Breast epithelium (tissue), 4 donors: ENCODE measurements around the gene MS4A4E. TPM values are rescaled to one million over a fixed set of nuclear protein-coding genes. Genes with fewer than 3 reads are reported as not detected.

ENCODE experiments used
- DNase-seq, 2 donors: peaks; one replicate each; pipeline ENCODE4 v3.0.0-alpha.2; 2019; ENCODE audit warnings: low spot score in 2 of 2
- H3K27ac ChIP-seq, 2 donors: fragments of 200-600 bp; sonication (generic) in 1 of 2; one replicate each; pipeline ENCODE4 v1.5.1; 2016 to 2019; ENCODE audit warnings: mild to moderate bottlenecking in 1 of 2
- H3K27me3 ChIP-seq, 2 donors: fragments of 200-600 bp; sonication (generic) in 1 of 2; one replicate each; pipeline versions ENCODE4 v1.5.1 to v1.6.0; 2017 to 2019; ENCODE audit warnings: control low read depth in 1 of 2, mild to moderate bottlenecking in 1 of 2
- H3K36me3 ChIP-seq: fragments of 200-600 bp; one replicate; pipeline ENCODE4 v1.5.1; 2019
- H3K4me1 ChIP-seq, 2 donors: fragments of 200-600 bp; sonication (generic); one replicate each; pipeline ENCODE4 v1.5.1; 2016 to 2019; ENCODE audit warnings: control low read depth in 1 of 2
- H3K4me3 ChIP-seq, 3 donors: fragments of 200-600 bp; sonication (generic); 1 replicate in 2 of 3; 2 replicates in 1 of 3; pipeline ENCODE4 v1.5.1; 2016 to 2019; ENCODE audit warnings: mild to moderate bottlenecking in 3 of 3, moderate library complexity in 2 of 3
- H3K9me3 ChIP-seq, 2 donors: fragments of 200-600 bp; sonication (generic) in 1 of 2; one replicate each; pipeline ENCODE4 v1.5.1; 2016 to 2019; ENCODE audit warnings: control low read depth in 1 of 2
- CTCF ChIP-seq, 3 donors: fragments of 450-650 bp; IDR thresholded peaks; one replicate each; pipeline ENCODE4 v1.5.1; 2016 to 2017; ENCODE audit warnings: antibody characterized with exemption in 3 of 3, mild to moderate bottlenecking in 3 of 3, moderate library complexity in 3 of 3
- POLR2A ChIP-seq: fragments of 450-650 bp; IDR thresholded peaks from one replicate; pipeline ENCODE4 v1.6.1; 2016; ENCODE audit warnings: antibody characterized with exemption, mild to moderate bottlenecking, moderate library complexity
- POLR2AphosphoS5 ChIP-seq, 3 donors: sonication (generic); formaldehyde crosslinking; IDR thresholded peaks; one replicate each; pipeline ENCODE4 v1.6.1; 2017; ENCODE audit warnings: antibody characterized with exemption in 3 of 3
- intact Hi-C: fragments of 100-400 bp; cut with DNase I; formaldehyde crosslinking; loops from one replicate; pipeline ENCODE4 v1.15.1; 2023; ENCODE audit warnings: low total_unique reads
- total RNA-seq, 3 donors: library from RNA; depleted of rRNA; stranded (reverse); fragments of >200 nt; gene quantifications; one replicate each; pipeline ENCODE4 v1.1.0, GENCODE V29; 2016

Gene MS4A4E
- total RNA-seq, 3 donors from 2014 or later = 0.66 to 14.9 (median 1.5) TPM

- no peak overlapping the region for H3K27ac ChIP-seq
- intact Hi-C loops = no loop called here
- TF ChIP-seq POLR2AphosphoS5 (IDR thresholded peaks at IDR 0.05) (no peak), POLR2A (no peak), CTCF (IDR thresholded peaks at IDR 0.05) (no peak)
- H3K27me3 ChIP-seq = no peaks in the 10 kb centered on the region
- H3K4me3 ChIP-seq = no peak overlapping the region
- no peaks in the 10 kb centered on the region for H3K4me1 ChIP-seq
- no peaks in the 10 kb centered on the region for H3K36me3 ChIP-seq
- H3K9me3 ChIP-seq = peaks cover 0 to 22% of the 10 kb centered on the region in 2 donors
- no peak for DNase-seq
These were observed 70.9 kb downstream of the MS4A4E start for GRCh38 chr11:60172011-60172410.

GRCh38 chr11:60170566-60170965 is 72.4 kb downstream of the MS4A4E start:
- H3K27ac ChIP-seq = no peak overlapping the region
- intact Hi-C loops = no loop called here
- H3K4me1 ChIP-seq = no peaks in the 10 kb centered on the region
- no peak for DNase-seq
- peaks cover 0 to 22% of the 10 kb centered on the region in 2 donors for H3K9me3 ChIP-seq
- no peaks in the 10 kb centered on the region for H3K36me3 ChIP-seq
- H3K4me3 ChIP-seq = no peak overlapping the region
- TF ChIP-seq POLR2AphosphoS5 (IDR thresholded peaks at IDR 0.05) = no peak
- TF ChIP-seq POLR2A = no peak
- TF ChIP-seq CTCF (IDR thresholded peaks at IDR 0.05) = no peak
- no peaks in the 10 kb centered on the region for H3K27me3 ChIP-seq

- Histone ChIP-seq H3K4me1 (no peaks in the 10 kb centered on the region), H3K9me3 (peaks cover 0 to 22% of the 10 kb centered on the region in 2 donors), H3K27ac (no peak overlapping the region), H3K27me3 (no peaks in the 10 kb centered on the region), H3K36me3 (no peaks in the 10 kb centered on the region), H3K4me3 (no peak overlapping the region)
- intact Hi-C loops = no loop called here
- no peak for TF ChIP-seq POLR2AphosphoS5 (IDR thresholded peaks at IDR 0.05)
- no peak for TF ChIP-seq POLR2A
- no peak for TF ChIP-seq CTCF (IDR thresholded peaks at IDR 0.05)
- no peak for DNase-seq
These were observed 73.5 kb downstream of the MS4A4E start for GRCh38 chr11:60169264-60169915.

- H3K36me3 ChIP-seq = no peaks in the 10 kb centered on the region
- TF ChIP-seq CTCF (IDR thresholded peaks at IDR 0.05) (no peak), POLR2AphosphoS5 (IDR thresholded peaks at IDR 0.05) (no peak), POLR2A (no peak)
- intact Hi-C loops = no loop called here
- no peak overlapping the region for H3K27ac ChIP-seq
- DNase-seq = no peak
- H3K27me3 ChIP-seq = no peaks in the 10 kb centered on the region
- no peaks in the 10 kb centered on the region for H3K4me1 ChIP-seq
- no peak overlapping the region for H3K4me3 ChIP-seq
- H3K9me3 ChIP-seq = peaks cover 0 to 22% of the 10 kb centered on the region in 2 donors
These were observed 74.6 kb downstream of the MS4A4E start for GRCh38 chr11:60168306-60168705.

- no peaks in the 10 kb centered on the region for H3K27me3 ChIP-seq
- intact Hi-C loops = no loop called here
- TF ChIP-seq POLR2A = no peak
- H3K4me3 ChIP-seq = no peak overlapping the region
- no peak for DNase-seq
- no peaks in the 10 kb centered on the region for H3K4me1 ChIP-seq
- peaks cover 0 to 22% of the 10 kb centered on the region in 2 donors for H3K9me3 ChIP-seq
- no peaks in the 10 kb centered on the region for H3K36me3 ChIP-seq
- H3K27ac ChIP-seq = no peak overlapping the region
These were observed 77.0 kb downstream of the MS4A4E start for GRCh38 chr11:60165951-60166350.
